ENCODE results near the gene TNFAIP3. TPM values are rescaled to one million over a fixed set of nuclear protein-coding genes. Genes with fewer than 3 reads are reported as not detected.

Gene TNFAIP3
- total and polyA plus RNA-seq, 2 of the 8 experiments (the other 6 are each of a cell fraction or from before 2014, with no cell fraction given) = 1.6 to 2.0 TPM

GRCh38 chr6:137909533-137909932 lies 42.5 kb downstream of the TNFAIP3 start:
- POLR2A ChIA-PET (ENCODE audit: partially characterized antibody) = no interaction called here
- Histone ChIP-seq H3K14ac (ENCODE audit: insufficient read length) (no peak overlapping the region), H3K23me2 (ENCODE audit: low read depth, low read length) (no peaks in the 10 kb centered on the region), H3K27me3 (replicated peaks in 1 of 4; ENCODE audit: control insufficient read depth in 3 of 4, extremely low read depth in 1 of 4, insufficient read depth in 3 of 4, low read length in 3 of 4) (no peaks in the 10 kb centered on the region), H2BK15ac (ENCODE audit: low read length) (no peak overlapping the region), H3K36me3 (ENCODE audit: control insufficient read depth in 2 of 4, insufficient read depth in 4 of 4, low read length in 3 of 4) (no peaks in the 10 kb centered on the region), H3K79me1 (ENCODE audit: low read depth, low read length) (no peaks in the 10 kb centered on the region), H2BK5ac (ENCODE audit: low read depth, low read length) (no peak overlapping the region), H3K4me1 (replicated peaks in 1 of 4; ENCODE audit: control insufficient read depth in 3 of 4, insufficient read depth in 4 of 4, low read length in 3 of 4) (no peaks in the 10 kb centered on the region), H4K5ac (ENCODE audit: insufficient read length, low read depth, low read length) (no peak overlapping the region), H3K18ac (ENCODE audit: extremely low read depth, low read length) (no peak overlapping the region), H2BK120ac (replicated peaks; ENCODE audit: low read depth, low read length) (no peak overlapping the region), H3K4me3 (ENCODE audit: extremely low read depth in 1 of 4, insufficient read depth in 2 of 4, low read depth in 3 of 4, low read length in 4 of 4) (no peak overlapping the region), H4K8ac (ENCODE audit: extremely low read depth, insufficient read depth, low read length) (no peak overlapping the region), H3K56ac (replicated peaks; ENCODE audit: insufficient read length, low read depth, low read length) (no peak overlapping the region), H3K4ac (replicated peaks; ENCODE audit: insufficient read length, low read depth, low read length) (no peak overlapping the region), H3K9ac (replicated peaks in 1 of 4; ENCODE audit: extremely low read depth in 1 of 4, low read depth in 3 of 4, low read length in 3 of 4) (no peak overlapping the region), H3K27ac (ENCODE audit: low read depth, low read length) (no peak overlapping the region), H3K9me3 (ENCODE audit: insufficient read depth in 2 of 2, low read depth in 1 of 2, low read length in 1 of 2) (no peaks in the 10 kb centered on the region), H2BK12ac (ENCODE audit: low read depth, low read length) (no peak overlapping the region), H2AFZ (ENCODE audit: low read length) (no peak overlapping the region), H2BK20ac (ENCODE audit: low read length) (no peak overlapping the region), H3K23ac (ENCODE audit: insufficient read length) (no peak overlapping the region), H3K4me2 (ENCODE audit: insufficient read depth in 1 of 2, low read depth in 2 of 2, low read length in 2 of 2) (no peak overlapping the region), H2AK5ac (ENCODE audit: low read depth, low read length) (no peak overlapping the region), H4K91ac (replicated peaks; ENCODE audit: insufficient read length, low read length) (no peak overlapping the region), H4K20me1 (replicated peaks in 1 of 2; ENCODE audit: control insufficient read depth in 1 of 2, insufficient read depth in 2 of 2, low read length in 2 of 2) (no peaks in the 10 kb centered on the region), H3K79me2 (ENCODE audit: control insufficient read depth in 1 of 2, insufficient read depth in 2 of 2, low read length in 2 of 2) (no peaks in the 10 kb centered on the region)
- no peak for TF ChIP-seq PHF8 (conservative IDR thresholded peaks at IDR 0.05; ENCODE audit: low read depth, low read length)
- peak; percentile 18; the same call in 1 of the 2 replicates for TF ChIP-seq MAX (IDR thresholded peaks at IDR 0.05)
- no peak for TF ChIP-seq NRF1 (IDR thresholded peaks at IDR 0.05; ENCODE audit: low read depth, low read length)
- peak; percentile 66 for TF ChIP-seq E2F6 (IDR thresholded peaks at IDR 0.05)
- no peak for TF ChIP-seq CTCF (IDR thresholded peaks at IDR 0.05; ENCODE audit: control extremely low read depth in 1 of 3, insufficient read depth in 1 of 3, low read depth in 1 of 3, low read length in 3 of 3)
- CTCF ChIA-PET (ENCODE audit: partially characterized antibody) = interaction anchor here (0.8 kb wide), 1 partner anchor 9 kb away, joined by 3 read pairs; no protein-coding TSS in a partner anchor
- WGBS, 2 experiments (ENCODE audit: extremely low coverage in 1 of 2, insufficient coverage in 1 of 2, insufficient read length in 1 of 2, insufficient replicate concordance in 2 of 2, low coverage in 1 of 2, low lambda C conversion rate in 2 of 2, missing lambda C conversion rate in 1 of 2) = 91% methylated on average over 3 of the region's 3 CpGs; no CpG with 5 or more reads in 1 of the 2 experiments
- FAIRE-seq = no peak
- no peak for DNase-seq (ENCODE audit: low read depth in 1 of 2, low spot score in 2 of 2)
